ENCODE measurements around the gene CLCNKA. TPM values are rescaled to one million over a fixed set of nuclear protein-coding genes. Genes with fewer than 3 reads are reported as not detected.
"Not testable (repeated sequence)": the region's sequence is repeated elsewhere in the genome, so short reads cannot be mapped to it uniquely, and the experiment has no call there.

Gene CLCNKA
- total and polyA plus RNA-seq, 9 donors: 0.08 to 2.4 (median 1.0) TPM; not detected in 1

DNA sequence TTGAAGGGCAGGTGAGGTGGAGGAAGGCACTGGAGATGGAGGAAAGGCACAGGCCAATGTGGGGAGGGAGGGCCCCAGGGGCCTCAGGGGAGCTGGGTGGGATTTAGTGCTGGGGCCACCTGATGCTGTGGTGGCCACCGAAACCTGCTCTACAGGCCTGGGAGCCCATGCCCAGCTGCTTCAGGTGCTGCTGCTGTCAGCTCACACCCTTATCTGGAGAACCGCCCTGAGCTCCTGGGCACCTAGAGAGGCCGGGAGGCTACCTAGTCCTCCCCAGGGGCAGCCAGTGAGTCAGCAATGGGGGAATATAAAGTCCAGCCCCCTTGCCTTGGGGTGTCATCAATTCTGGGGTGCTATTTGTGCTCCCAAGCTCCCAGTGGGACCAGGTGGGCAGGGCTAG is 39.4 kb downstream of the CLCNKA start:
- Histone ChIP-seq H3K9me3 (no peaks in the 10 kb centered on the region), H3K27me3 (no peaks in the 10 kb centered on the region), H3K36me3 (no peaks in the 10 kb centered on the region), H3K4me1 (ENCODE audit: insufficient read depth) (no peaks in the 10 kb centered on the region), H3K27ac (no peak overlapping the region), H3K4me3 (no peak overlapping the region)
- WGBS, 3 donors: 77 to 92% (median 86%) methylated on average over 3 of the region's 3 CpGs
- no peak for TF ChIP-seq EP300 (IDR thresholded peaks at IDR 0.05)
- no peak for TF ChIP-seq POLR2A (IDR thresholded peaks at IDR 0.05)
- TF ChIP-seq, protein P1, sequence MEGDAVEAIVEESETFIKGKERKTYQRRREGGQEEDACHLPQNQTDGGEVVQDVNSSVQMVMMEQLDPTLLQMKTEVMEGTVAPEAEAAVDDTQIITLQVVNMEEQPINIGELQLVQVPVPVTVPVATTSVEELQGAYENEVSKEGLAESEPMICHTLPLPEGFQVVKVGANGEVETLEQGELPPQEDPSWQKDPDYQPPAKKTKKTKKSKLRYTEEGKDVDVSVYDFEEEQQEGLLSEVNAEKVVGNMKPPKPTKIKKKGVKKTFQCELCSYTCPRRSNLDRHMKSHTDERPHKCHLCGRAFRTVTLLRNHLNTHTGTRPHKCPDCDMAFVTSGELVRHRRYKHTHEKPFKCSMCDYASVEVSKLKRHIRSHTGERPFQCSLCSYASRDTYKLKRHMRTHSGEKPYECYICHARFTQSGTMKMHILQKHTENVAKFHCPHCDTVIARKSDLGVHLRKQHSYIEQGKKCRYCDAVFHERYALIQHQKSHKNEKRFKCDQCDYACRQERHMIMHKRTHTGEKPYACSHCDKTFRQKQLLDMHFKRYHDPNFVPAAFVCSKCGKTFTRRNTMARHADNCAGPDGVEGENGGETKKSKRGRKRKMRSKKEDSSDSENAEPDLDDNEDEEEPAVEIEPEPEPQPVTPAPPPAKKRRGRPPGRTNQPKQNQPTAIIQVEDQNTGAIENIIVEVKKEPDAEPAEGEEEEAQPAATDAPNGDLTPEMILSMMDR (IDR thresholded peaks at IDR 0.05): no peak
- DNase-seq: no peak
- intact Hi-C loops (cut with DNase I): no loop called here

DNA sequence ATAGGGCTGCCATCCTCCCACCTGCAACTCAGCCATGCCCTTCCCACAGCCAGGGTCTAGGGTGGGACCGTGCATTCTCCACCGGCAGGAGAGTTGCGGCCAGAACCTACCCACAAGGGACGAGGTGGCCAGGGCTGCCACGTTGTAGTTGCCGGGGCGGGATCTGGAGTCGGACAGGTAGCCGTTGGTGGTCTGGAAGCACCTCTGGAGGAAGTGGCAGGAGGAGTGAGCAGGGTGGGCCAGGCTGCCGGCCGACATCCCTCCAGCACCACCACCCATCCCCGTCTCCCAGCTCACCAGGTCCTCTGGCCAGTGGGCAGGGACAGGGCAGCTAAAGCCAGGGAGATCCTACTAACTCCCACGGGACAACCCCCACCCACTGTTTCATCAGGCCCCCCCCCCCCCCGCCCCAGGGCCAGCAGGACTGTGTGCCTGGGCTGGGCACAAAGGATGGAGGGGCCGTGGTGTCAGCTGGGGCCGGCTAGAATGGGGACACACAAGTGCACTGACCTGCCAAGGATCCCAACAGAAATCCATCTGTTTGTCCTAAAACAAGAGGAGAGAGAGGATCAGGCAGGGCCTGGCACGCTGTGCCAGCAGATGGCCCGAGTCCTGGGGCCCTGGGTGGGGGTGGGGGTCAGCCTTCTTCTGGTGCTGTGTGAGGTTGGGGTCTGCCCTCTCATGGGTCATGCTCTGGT is 40.3 kb downstream of the CLCNKA start:
- H3K4me1 ChIP-seq (ENCODE audit: insufficient read depth); DNase-seq; H3K9me3 ChIP-seq; H3K36me3 ChIP-seq; H3K27ac ChIP-seq; intact Hi-C loops (cut with DNase I); H3K27me3 ChIP-seq; H3K4me3 ChIP-seq: not testable (repeated sequence)
- WGBS, 3 donors: 67 to 70% (median 67%) methylated on average over 12 to 18 of the region's 18 CpGs

- H3K27ac ChIP-seq; H3K27me3 ChIP-seq; H3K4me1 ChIP-seq (ENCODE audit: insufficient read depth); H3K9me3 ChIP-seq; H3K36me3 ChIP-seq; intact Hi-C loops (cut with DNase I); DNase-seq; H3K4me3 ChIP-seq: not testable (repeated sequence)
- whole genome bisulfite sequencing, 3 donors: 85 to 89% (median 89%) methylated on average over 9 of the region's 9 CpGs
These were observed 40.8 kb downstream of the CLCNKA start for GRCh38 chr1:16062687-16063075.

DNA sequence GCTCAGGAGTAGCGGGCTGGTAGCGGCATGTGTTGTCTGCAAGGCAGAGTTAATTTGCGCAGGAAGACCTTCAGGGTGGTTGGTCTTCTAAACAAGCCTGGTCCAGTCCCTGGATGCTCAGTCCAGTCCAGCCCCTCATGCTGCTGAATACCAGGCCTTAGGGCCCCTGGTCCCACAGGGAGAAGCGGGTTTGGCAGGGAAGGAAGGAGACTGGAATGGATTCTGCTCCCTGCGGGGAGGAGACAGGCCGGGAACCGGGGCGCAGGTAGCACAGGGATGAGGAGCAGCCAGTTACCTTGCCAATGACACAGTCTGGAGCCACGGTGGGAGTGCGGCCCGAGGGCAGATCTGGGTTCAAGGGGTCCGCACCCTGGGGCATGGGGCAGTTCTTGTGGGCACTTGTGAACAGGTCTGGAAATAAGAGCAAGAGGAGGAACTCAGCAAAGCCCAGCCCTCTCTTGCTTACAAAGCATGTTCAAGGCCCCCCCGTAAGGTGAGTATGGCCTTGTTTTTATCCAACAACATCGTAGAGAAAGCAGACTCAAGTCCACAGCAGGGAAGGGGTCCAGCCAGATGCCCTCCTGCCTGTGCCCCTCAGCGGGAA is 41.5 kb downstream of the CLCNKA start:
- H3K27me3 ChIP-seq: no peaks in the 10 kb centered on the region
- H3K36me3 ChIP-seq: no peaks in the 10 kb centered on the region
- intact Hi-C loops (cut with DNase I): no loop called here
- TF ChIP-seq POLR2A (IDR thresholded peaks at IDR 0.05): no peak
- TF ChIP-seq EP300 (IDR thresholded peaks at IDR 0.05): no peak
- TF ChIP-seq, protein P1 (IDR thresholded peaks at IDR 0.05): no peak
- no peak for DNase-seq
- no peaks in the 10 kb centered on the region for H3K4me1 ChIP-seq (ENCODE audit: insufficient read depth)
- no peaks in the 10 kb centered on the region for H3K9me3 ChIP-seq
- WGBS, 3 donors: 85 to 90% (median 88%) methylated on average over 15 of the region's 15 CpGs
- no peak overlapping the region for H3K4me3 ChIP-seq
- H3K27ac ChIP-seq: no peak overlapping the region

GRCh38 chr1:16063921-16064320 is 42.1 kb downstream of the CLCNKA start:
- no peaks in the 10 kb centered on the region for H3K27me3 ChIP-seq
- no peaks in the 10 kb centered on the region for H3K36me3 ChIP-seq
- no peak overlapping the region for H3K4me3 ChIP-seq
- H3K4me1 ChIP-seq (ENCODE audit: insufficient read depth): no peaks in the 10 kb centered on the region
- no peak overlapping the region for H3K27ac ChIP-seq
- intact Hi-C loops (cut with DNase I): no loop called here
- WGBS, 3 donors: 47 to 61% (median 51%) methylated on average over 9 of the region's 9 CpGs
- DNase-seq: no peak
- no peaks in the 10 kb centered on the region for H3K9me3 ChIP-seq
- TF ChIP-seq, protein P1 (IDR thresholded peaks at IDR 0.05): no peak
- no peak for TF ChIP-seq POLR2A (IDR thresholded peaks at IDR 0.05)
- TF ChIP-seq EP300 (IDR thresholded peaks at IDR 0.05): no peak

Data from ovary (tissue), 9 donors.